ENCODE measurements around the gene FOXA1. TPM values are rescaled to one million over a fixed set of nuclear protein-coding genes. Genes with fewer than 3 reads are reported as not detected.

Gene FOXA1
- total RNA-seq, 1 donor from 2014 or later: not detected

- H3K4me3 Mint-ChIP-seq (ENCODE audit: unreplicated experiment): no peak overlapping the region
- peaks cover 67% of the 10 kb centered on the region for H3K27me3 Mint-ChIP-seq (ENCODE audit: low read depth)
- DNase-seq (ENCODE audit: low spot score): no peak
- H3K27ac Mint-ChIP-seq (ENCODE audit: unreplicated experiment): no peak overlapping the region
- H3K36me3 Mint-ChIP-seq (ENCODE audit: low read depth): peaks cover 3% of the 10 kb centered on the region
- TF ChIP-seq CTCF (IDR thresholded peaks at IDR 0.05): no peak
- H3K9me3 Mint-ChIP-seq (ENCODE audit: low read depth): no peaks in the 10 kb centered on the region
- peaks cover 11% of the 10 kb centered on the region for H3K4me1 Mint-ChIP-seq (ENCODE audit: low read depth)
Observed at GRCh38 chr14:37587881-37588666, 7.0 kb downstream of the FOXA1 start.

- Mint-ChIP-seq H3K27me3 (ENCODE audit: low read depth) (peaks cover 65% of the 10 kb centered on the region), H3K4me1 (ENCODE audit: low read depth) (peaks cover 11% of the 10 kb centered on the region), H3K27ac (ENCODE audit: unreplicated experiment) (no peak overlapping the region), H3K36me3 (ENCODE audit: low read depth) (peaks cover 3% of the 10 kb centered on the region), H3K9me3 (ENCODE audit: low read depth) (no peaks in the 10 kb centered on the region), H3K4me3 (ENCODE audit: unreplicated experiment) (no peak overlapping the region)
- no peak for TF ChIP-seq CTCF (IDR thresholded peaks at IDR 0.05)
- DNase-seq (ENCODE audit: low spot score): no peak
Observed at GRCh38 chr14:37587131-37587803, 7.8 kb downstream of the FOXA1 start.

- H3K4me3 Mint-ChIP-seq (ENCODE audit: unreplicated experiment): no peak overlapping the region
- H3K27ac Mint-ChIP-seq (ENCODE audit: unreplicated experiment): no peak overlapping the region
- DNase-seq (ENCODE audit: low spot score): no peak
- H3K9me3 Mint-ChIP-seq (ENCODE audit: low read depth): no peaks in the 10 kb centered on the region
- TF ChIP-seq CTCF (IDR thresholded peaks at IDR 0.05): no peak
- H3K4me1 Mint-ChIP-seq (ENCODE audit: low read depth): peaks cover 8% of the 10 kb centered on the region
- H3K36me3 Mint-ChIP-seq (ENCODE audit: low read depth): peaks cover 3% of the 10 kb centered on the region
- H3K27me3 Mint-ChIP-seq (ENCODE audit: low read depth): peaks cover 64% of the 10 kb centered on the region
Observed at GRCh38 chr14:37586797-37587130, 8.3 kb downstream of the FOXA1 start.

- H3K4me3 Mint-ChIP-seq (ENCODE audit: unreplicated experiment): no peak overlapping the region
- peaks cover 3% of the 10 kb centered on the region for H3K36me3 Mint-ChIP-seq (ENCODE audit: low read depth)
- H3K9me3 Mint-ChIP-seq (ENCODE audit: low read depth): no peaks in the 10 kb centered on the region
- H3K27ac Mint-ChIP-seq (ENCODE audit: unreplicated experiment): no peak overlapping the region
- H3K27me3 Mint-ChIP-seq (ENCODE audit: low read depth): peaks cover 65% of the 10 kb centered on the region
- no peak for TF ChIP-seq CTCF (IDR thresholded peaks at IDR 0.05)
- DNase-seq (ENCODE audit: low spot score): no peak
- H3K4me1 Mint-ChIP-seq (ENCODE audit: low read depth): peaks cover 5% of the 10 kb centered on the region
Observed at GRCh38 chr14:37585971-37586796, 8.9 kb downstream of the FOXA1 start.

- Mint-ChIP-seq H3K36me3 (ENCODE audit: low read depth) (peaks cover 3% of the 10 kb centered on the region), H3K27me3 (ENCODE audit: low read depth) (peaks cover 57% of the 10 kb centered on the region), H3K9me3 (ENCODE audit: low read depth) (no peaks in the 10 kb centered on the region), H3K4me3 (ENCODE audit: unreplicated experiment) (no peak overlapping the region), H3K27ac (ENCODE audit: unreplicated experiment) (no peak overlapping the region), H3K4me1 (ENCODE audit: low read depth) (peaks cover 5% of the 10 kb centered on the region)
- no peak for TF ChIP-seq CTCF (IDR thresholded peaks at IDR 0.05)
- DNase-seq (ENCODE audit: low spot score): no peak
Observed at GRCh38 chr14:37585101-37585511, 9.9 kb downstream of the FOXA1 start.
